Heart left ventricle (tissue), 16 donors: ENCODE data around the gene MACIR. TPM values are rescaled to one million over a fixed set of nuclear protein-coding genes. Genes with fewer than 3 reads are reported as not detected.

Experiments
- ATAC-seq, 4 donors: fragments of 200-7000 bp; cut with Tn5 transposase; one replicate each; pipeline ENCODE4 v1.9.1; 2020 to 2022; ENCODE audit warnings: moderate library complexity in 4 of 4, mild to moderate bottlenecking in 3 of 4, moderate number of reproducible peaks in 1 of 4
- DNase-seq, 5 donors: peaks; one replicate each; pipeline ENCODE4 v3.0.0-alpha.2; 2020
- H3K27ac ChIP-seq, 12 donors: fragments of 200-600 bp; sonication (generic) in 4 of 12; one replicate each; pipeline versions ENCODE4 v1.5.0 to v1.8.0; 2016 to 2022; ENCODE audit warnings: mild to moderate bottlenecking in 2 of 12
- H3K27me3 ChIP-seq, 9 donors: fragments of 200-600 bp; sonication (generic) in 2 of 9; one replicate each; pipeline versions ENCODE4 v1.5.1 to v1.8.0; 2016 to 2022; ENCODE audit warnings: mild to moderate bottlenecking in 3 of 9
- H3K36me3 ChIP-seq, 9 donors: fragments of 200-600 bp; sonication (generic) in 2 of 9; one replicate each; pipeline versions ENCODE4 v1.5.0 to v1.8.0; 2018 to 2022; ENCODE audit warnings: mild to moderate bottlenecking in 2 of 9
- H3K4me1 ChIP-seq, 12 donors: fragments of 200-600 bp; sonication (generic) in 4 of 12; one replicate each; pipeline versions ENCODE4 v1.5.0 to v1.8.0; 2016 to 2022; ENCODE audit warnings: mild to moderate bottlenecking in 3 of 12
- H3K4me3 ChIP-seq, 12 donors: fragments of 200-600 bp; sonication (generic) in 4 of 12; one replicate each; pipeline versions ENCODE4 v1.5.0 to v1.8.0; 2017 to 2022; ENCODE audit warnings: mild to moderate bottlenecking in 9 of 12, moderate library complexity in 4 of 12
- H3K9me3 ChIP-seq, 12 donors: fragments of 200-600 bp; sonication (generic) in 4 of 12; one replicate each; pipeline versions ENCODE4 v1.5.0 to v1.8.0; 2016 to 2022; ENCODE audit warnings: mild to moderate bottlenecking in 1 of 12
- POLR2A ChIP-seq, 2 donors: fragments of 450-650 bp; IDR thresholded peaks; one replicate each; pipeline ENCODE4 v1.6.1; 2017; ENCODE audit warnings: antibody characterized with exemption in 2 of 2, mild to moderate bottlenecking in 2 of 2, moderate library complexity in 2 of 2
- WGBS, 4 donors: extraction: QIAGEN DNeasy Blood & Tissue Kit in 2 of 4; methylation state at CpG; one replicate each; pipeline versions ENCODE4 v1.1.5 to v1.1.7; 2013 to 2018; 5-methylcytosine and 5-hydroxymethylcytosine counted together
- intact Hi-C, 10 donors: fragments of 100-400 bp; cut with DNase I; formaldehyde crosslinking; loops; one replicate each; pipeline versions ENCODE4 v1.11.1 to v1.14.2; 2022
- polyA plus RNA-seq, 2 donors: library from polyadenylated mRNA; stranded (reverse); fragments of 200-250 nt; gene quantifications; one replicate each; pipeline ENCODE4 v1.2.3, GENCODE V29; 2013
- total RNA-seq, 9 donors: library from RNA; depleted of rRNA in 2 of 9; stranded (reverse); fragments of >200 nt in 2 of 9; fragmentation: NEBNext Ultra II Directional in 3 of 9; extraction: Animal tissue kit (Norgen Biotek cat#: 25700) in 3 of 9; gene quantifications; one replicate each; pipeline versions ENCODE4 v1.1.0 to v1.2.4, GENCODE V29; 2016 to 2023
- TF ChIP-seq, protein P1 (sequence below), 12 donors: fragments of 200-600 bp; sonication (generic) in 4 of 12; IDR thresholded peaks; one replicate each; pipeline versions ENCODE4 v1.5.0 to v1.8.0; 2018 to 2022; ENCODE audit warnings: antibody characterized with exemption in 12 of 12, mild to moderate bottlenecking in 5 of 12
- donor health status: ischemic (EF 13 %, LVEDD 7.1; RV severe dilation, severe dysfunction).
- donor health status: healthy with polysubstance abuse.
- donor health status: DM: no; HTN: yes; CAD: no.
- donor health status: DM: no; HTN: no; CAD: no.
- donor health status: ischemic (EF 25% LVEDD 6.9; RV normal size, moderate dysfunction).
- donor health status: ischemic (EF 25% LVEDD 5.7; RV mildly dilated, moderate dysfunction).
- donor health status: healthy.
- donor health status: DM: yes; HTN: yes; CAD: no.
- donor health status: ischemic (EF 35%, LVEDD 5.7; RV mildly dilated, moderate dysfunction).
- donor health status: nonischemic (EF 11% LVEDD 7.7; RV severe dilation, severe dysfunction).
- donor health status: DM: yes; HTN: yes; CAD: no.
- donor health status: PGD.
- donor health status: ischemic (EF 29% LVEDD 5.4; RV normal size, mild dysfunction).
- donor health status: nonischemic (EF 23%, LVEDD 6.1; RV moderate dilation, normal function).

MACIR gene
- total and polyA plus RNA-seq, 11 donors = 2.7 to 6.0 (median 4.5) TPM

DNA sequence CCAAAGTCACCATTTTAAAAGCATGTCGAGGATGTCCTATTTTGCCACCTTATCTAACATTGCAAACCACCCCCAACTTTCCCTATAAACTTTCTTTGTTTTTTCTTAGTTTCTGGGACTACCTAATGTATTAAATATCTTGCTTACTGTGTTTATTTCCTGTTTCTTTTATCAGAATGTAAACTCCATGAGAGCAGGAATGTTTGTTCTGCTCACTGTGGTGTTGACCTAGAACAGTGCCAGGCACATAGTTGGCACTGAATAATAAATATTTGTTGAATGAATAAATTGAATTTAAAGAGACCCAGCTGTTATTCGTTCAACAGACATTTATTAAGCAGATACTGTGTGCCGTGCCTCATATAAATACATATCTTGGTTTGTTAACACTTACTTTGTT is 35.2 kb downstream of the MACIR start:
- Histone ChIP-seq H3K27ac (no peak overlapping the region), H3K36me3 (no peaks in the 10 kb centered on the region), H3K27me3 (no peaks in the 10 kb centered on the region), H3K9me3 (no peaks in the 10 kb centered on the region), H3K4me1 (peaks cover 0 to 10% (median 0%) of the 10 kb centered on the region in 12 donors), H3K4me3 (no peak overlapping the region)
- DNase-seq (no peak), ATAC-seq (no peak)
- WGBS, 4 donors = 82 to 91% (median 88%) methylated on average over 3 of the region's 3 CpGs
- intact Hi-C loops = no loop called here
- TF ChIP-seq, protein P1, sequence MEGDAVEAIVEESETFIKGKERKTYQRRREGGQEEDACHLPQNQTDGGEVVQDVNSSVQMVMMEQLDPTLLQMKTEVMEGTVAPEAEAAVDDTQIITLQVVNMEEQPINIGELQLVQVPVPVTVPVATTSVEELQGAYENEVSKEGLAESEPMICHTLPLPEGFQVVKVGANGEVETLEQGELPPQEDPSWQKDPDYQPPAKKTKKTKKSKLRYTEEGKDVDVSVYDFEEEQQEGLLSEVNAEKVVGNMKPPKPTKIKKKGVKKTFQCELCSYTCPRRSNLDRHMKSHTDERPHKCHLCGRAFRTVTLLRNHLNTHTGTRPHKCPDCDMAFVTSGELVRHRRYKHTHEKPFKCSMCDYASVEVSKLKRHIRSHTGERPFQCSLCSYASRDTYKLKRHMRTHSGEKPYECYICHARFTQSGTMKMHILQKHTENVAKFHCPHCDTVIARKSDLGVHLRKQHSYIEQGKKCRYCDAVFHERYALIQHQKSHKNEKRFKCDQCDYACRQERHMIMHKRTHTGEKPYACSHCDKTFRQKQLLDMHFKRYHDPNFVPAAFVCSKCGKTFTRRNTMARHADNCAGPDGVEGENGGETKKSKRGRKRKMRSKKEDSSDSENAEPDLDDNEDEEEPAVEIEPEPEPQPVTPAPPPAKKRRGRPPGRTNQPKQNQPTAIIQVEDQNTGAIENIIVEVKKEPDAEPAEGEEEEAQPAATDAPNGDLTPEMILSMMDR (IDR thresholded peaks at IDR 0.05) = no peak
- TF ChIP-seq POLR2A (IDR thresholded peaks at IDR 0.05) = no peak

DNA sequence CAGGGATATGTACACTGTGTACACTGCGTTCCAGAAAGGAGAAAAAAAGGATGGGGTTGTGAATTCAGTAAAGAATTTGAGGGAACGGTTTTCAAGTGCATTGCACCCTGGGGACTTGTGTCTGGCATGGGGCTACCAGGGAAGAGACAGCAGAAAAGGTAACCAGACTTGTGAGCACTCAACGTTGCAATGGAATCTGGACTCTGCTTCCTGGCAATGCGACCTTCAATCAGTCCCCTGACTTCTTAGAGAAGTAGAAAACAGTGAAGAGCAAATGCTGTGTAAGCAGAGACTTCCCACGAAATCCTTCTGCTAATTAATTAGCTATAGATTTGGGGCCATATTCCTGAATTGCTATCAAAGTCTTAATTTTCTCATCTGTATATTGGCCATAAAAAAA is 36.3 kb downstream of the MACIR start:
- TF ChIP-seq, protein P1 (IDR thresholded peaks at IDR 0.05) = no peak
- TF ChIP-seq POLR2A (IDR thresholded peaks at IDR 0.05) = no peak
- WGBS, 4 donors = 74 to 81% (median 77%) methylated on average over 5 of the region's 5 CpGs
- H3K4me3 ChIP-seq = no peak overlapping the region
- no peak overlapping the region for H3K27ac ChIP-seq
- peaks cover 0 to 10% (median 0%) of the 10 kb centered on the region in 12 donors for H3K4me1 ChIP-seq
- H3K36me3 ChIP-seq = no peaks in the 10 kb centered on the region
- intact Hi-C loops = no loop called here
- ATAC-seq (no peak), DNase-seq (no peak)
- H3K27me3 ChIP-seq = no peaks in the 10 kb centered on the region
- H3K9me3 ChIP-seq = no peaks in the 10 kb centered on the region

DNA sequence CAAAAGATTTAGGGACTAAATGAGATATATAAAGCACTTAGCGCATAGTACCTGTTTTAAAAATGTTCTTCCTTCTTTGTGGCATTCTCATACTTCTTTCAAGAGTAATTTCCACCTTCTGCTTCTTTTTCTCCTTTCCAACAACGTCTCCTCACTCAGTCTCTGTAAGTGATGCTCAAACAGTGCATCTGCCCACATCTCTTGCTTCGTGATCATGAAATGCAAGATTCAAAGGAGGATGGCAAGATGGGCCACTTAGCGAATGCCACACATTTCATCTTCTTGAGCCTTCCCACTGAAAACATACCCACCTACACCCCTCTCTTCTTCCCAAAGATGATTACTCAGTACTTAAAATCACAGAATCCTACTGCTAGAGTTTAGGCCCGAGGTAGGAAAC is 36.9 kb downstream of the MACIR start:
- Histone ChIP-seq H3K4me3 (no peak overlapping the region), H3K9me3 (no peaks in the 10 kb centered on the region), H3K27ac (no peak overlapping the region), H3K27me3 (no peaks in the 10 kb centered on the region), H3K36me3 (no peaks in the 10 kb centered on the region), H3K4me1 (peaks cover 0 to 6% (median 0%) of the 10 kb centered on the region in 12 donors)
- ATAC-seq (no peak), DNase-seq (no peak)
- TF ChIP-seq POLR2A (IDR thresholded peaks at IDR 0.05) = no peak
- TF ChIP-seq, protein P1 (IDR thresholded peaks at IDR 0.05) = no peak
- 94 to 96% (median 95%) methylated on average over 5 of the region's 5 CpGs for WGBS, 4 donors
- intact Hi-C loops = no loop called here

DNA sequence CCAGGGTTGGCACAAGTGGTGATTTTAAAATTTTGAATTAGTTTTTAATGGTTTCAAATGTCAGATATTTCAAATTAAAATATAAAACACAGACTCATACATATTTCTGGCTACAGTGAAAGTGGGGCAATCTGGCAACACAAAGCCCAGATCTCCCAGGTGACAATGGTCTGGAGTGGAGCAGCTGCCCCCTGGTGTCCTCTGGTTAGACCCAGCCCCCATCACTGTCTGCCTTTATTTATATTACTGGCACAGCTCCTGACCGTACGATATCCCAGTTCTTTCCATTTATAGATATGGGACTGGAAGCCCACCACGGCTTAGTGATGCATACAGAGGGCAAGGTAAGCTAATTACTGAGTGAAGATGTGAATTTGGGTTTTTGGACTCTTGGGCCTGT is 37.3 kb downstream of the MACIR start:
- no peak for ATAC-seq
- H3K27ac ChIP-seq = no peak overlapping the region
- no peaks in the 10 kb centered on the region for H3K36me3 ChIP-seq
- H3K9me3 ChIP-seq = no peaks in the 10 kb centered on the region
- intact Hi-C loops = no loop called here
- 62 to 80% (median 64%) methylated on average over 3 of the region's 3 CpGs for WGBS, 4 donors
- peaks cover 0 to 2% (median 0%) of the 10 kb centered on the region in 12 donors for H3K4me1 ChIP-seq
- no peak for DNase-seq
- TF ChIP-seq POLR2A (IDR thresholded peaks at IDR 0.05) = no peak
- TF ChIP-seq, protein P1 (IDR thresholded peaks at IDR 0.05) = no peak
- H3K27me3 ChIP-seq = no peaks in the 10 kb centered on the region
- H3K4me3 ChIP-seq = no peak overlapping the region
